Left cardiac atrium (tissue), 4 donors: ENCODE results near the gene BPIFB3. TPM values are rescaled to one million over a fixed set of nuclear protein-coding genes. Genes with fewer than 3 reads are reported as not detected.
A peak's percentile ranks its signal among the peaks of the same experiment; 100 is the strongest.

Experiments used
- ATAC-seq, 2 donors: fragments of 200-7000 bp; cut with Tn5 transposase; one replicate each; pipeline ENCODE4 v1.9.1; 2020; ENCODE audit warnings: mild to moderate bottlenecking in 2 of 2, moderate library complexity in 2 of 2
- DNase-seq: peaks from one replicate; pipeline ENCODE4 v3.0.0-alpha.2; 2020
- intact Hi-C, 2 donors: fragments of 100-400 bp; cut with DNase I; formaldehyde crosslinking; loops; one replicate each; pipeline versions ENCODE4 v1.14.1 to v1.15.1; 2022 to 2023
- total RNA-seq, 2 donors: library from RNA; stranded (reverse); fragmentation: NEBNext Ultra II Directional; extraction: Animal tissue kit (Norgen Biotek cat#: 25700); gene quantifications; one replicate each; pipeline ENCODE4 v1.2.1, GENCODE V29; 2021
- donor health status: DM: no; HTN: yes; CAD: no.
- donor health status: DM: no; HTN: yes; CAD: no; lungs with severe emphysema.
- donor health status: DM: yes; HTN: yes; CAD: no.
- donor health status: Dilated cardiomyopathy.

BPIFB3 gene
- total RNA-seq, 2 donors from 2014 or later: not detected

DNA sequence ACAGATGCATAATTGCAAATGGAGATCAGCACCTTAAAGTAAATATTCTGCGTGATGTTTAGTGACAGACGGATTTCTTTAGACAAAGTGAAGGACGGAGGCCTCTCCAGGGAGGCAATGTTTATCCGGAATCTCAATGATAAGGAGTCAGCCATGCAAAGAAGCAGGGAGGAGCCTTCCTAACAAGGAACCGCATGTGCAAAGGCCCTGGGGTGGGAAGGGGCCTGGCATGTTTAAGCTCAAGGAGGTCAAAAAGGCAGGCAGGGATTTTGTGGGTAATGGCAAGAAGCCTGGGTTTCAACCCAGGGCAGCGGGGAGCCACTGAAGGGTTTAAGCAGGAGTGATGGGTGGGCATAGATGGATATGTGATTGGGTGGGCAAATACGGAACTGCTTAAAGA is 678 bp downstream of the BPIFB3 start:
- ATAC-seq (no peak), DNase-seq (no peak)
- intact Hi-C loops: no loop called here

DNA sequence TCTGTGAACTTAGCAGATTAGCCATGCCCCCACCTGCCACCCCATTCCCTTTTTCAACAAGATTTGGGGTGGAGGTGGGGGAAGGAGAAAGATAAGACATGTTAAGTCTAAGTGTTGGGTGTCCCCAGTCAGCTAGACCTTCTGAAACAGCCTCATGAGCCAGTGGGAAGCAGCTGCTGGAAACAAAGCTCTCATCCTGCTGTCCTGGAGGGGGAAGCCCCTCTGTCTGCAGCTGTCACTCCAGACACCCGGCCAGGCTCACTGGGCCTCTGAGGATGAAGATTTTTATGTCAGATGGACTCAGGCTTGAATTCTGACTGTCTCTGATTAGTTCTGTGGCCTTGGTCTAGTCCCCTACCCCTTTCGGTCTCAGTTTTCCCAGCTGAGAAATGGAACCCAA is 1.1 kb downstream of the BPIFB3 start:
- DNase-seq: no peak
- intact Hi-C loops: no loop called here
- ATAC-seq: no peak

DNA sequence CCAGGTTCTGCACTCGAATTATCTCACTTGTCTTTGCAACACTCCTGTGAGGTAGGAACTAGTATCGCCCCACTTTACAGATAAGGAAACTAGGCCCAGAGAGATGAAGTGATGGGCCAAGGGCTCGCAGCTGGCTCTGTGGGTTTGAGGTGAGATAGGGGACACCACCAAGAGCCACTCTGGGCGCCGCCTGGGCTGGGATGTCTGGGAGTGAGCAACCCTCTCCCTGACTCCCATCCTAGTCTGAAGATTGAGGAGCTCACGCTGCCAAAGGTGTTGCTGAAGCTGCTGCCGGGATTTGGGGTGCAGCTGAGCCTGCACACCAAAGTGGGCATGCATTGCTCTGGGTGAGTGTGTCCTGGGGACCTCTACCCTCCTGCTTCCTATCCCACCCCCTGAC is 5.4 kb downstream of the BPIFB3 start:
- intact Hi-C loops: no loop called here
- no peak for DNase-seq
- no peak for ATAC-seq

DNA sequence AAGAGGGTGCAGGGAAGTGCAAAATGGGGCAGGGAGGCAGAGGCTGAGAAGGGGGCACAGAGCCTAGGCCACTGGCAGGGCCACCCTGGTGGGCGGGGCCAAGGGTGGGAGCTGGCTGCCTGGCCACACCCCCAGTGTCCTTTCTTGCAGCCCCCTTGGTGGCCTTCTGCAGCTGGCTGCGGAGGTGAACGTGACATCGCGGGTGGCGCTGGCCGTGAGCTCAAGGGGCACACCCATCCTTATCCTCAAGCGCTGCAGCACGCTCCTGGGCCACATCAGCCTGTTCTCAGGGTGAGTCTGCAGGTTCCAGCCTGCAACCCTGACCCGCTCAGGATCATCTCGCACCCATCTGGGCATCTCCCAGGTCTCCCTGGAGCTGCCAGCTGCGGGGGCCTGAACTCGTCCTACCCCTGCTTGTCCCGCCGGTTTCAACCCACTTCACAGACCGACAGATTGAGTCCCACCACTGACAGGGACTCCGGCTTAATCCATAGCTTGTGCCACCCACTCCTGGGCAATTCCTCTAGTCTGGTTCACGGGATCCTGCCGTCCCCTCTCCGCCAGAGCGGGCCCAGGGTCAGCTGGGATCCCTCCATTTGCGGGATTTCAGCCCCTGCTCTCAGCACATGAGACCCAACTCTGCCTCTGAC is 6.2 kb downstream of the BPIFB3 start:
- ATAC-seq: no peak

DNA sequence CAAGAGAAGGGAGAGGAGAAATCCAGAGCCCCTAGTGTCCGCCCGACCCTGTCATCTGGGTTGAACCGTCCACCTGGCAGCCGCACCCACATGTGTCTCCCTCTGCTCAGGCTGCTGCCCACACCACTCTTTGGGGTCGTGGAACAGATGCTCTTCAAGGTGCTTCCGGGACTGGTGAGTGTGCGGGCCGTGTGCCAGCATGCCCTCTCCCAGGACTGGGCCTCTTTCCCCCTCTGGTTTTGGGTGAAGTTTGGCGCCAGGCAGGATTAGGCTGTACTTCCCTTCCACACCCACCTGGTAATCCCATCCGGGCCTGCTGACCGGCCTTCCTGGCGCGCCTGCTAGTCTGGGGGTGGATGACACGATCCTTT is 7.9 kb downstream of the BPIFB3 start:
- ATAC-seq (no peak), DNase-seq (no peak)
- intact Hi-C loops: no loop called here

More for the DNA sequence above, 6.2 kb downstream of the BPIFB3 start:
- DNase-seq: no peak
- intact Hi-C loops: no loop called here

DNA sequence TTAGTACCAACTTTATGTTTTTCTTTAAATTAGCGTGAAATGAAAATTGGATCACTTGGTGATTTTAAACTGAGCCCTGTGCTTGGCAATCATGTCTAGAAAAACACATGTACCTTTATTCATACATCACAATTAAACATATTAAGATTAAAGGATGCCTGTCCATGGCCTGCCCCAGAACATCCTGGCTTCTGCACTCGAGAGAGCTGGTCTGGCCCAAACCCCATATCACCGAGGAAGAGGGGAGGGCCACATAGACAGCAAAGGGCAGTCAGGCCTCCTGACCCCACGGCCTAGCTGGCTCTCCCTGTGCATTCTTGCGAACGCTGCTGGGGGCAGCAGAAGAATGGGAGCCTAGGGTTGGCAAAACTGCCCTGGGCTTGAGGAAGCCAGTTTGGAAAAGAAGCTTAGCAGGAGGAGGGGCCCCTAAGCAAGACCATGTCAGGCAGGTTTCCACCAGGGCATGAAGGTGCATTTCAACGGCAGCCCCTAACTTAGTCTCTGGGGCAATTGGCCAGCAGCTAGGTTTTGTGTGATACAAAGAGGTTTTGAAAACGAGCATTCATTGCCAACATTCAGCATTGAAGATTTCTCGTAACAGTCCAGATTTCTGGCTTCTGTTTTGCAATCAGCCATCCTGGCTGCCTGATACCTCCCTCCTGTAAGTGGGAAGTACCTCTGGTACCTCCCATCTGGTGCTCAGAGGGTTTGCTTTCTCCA is 8.6 kb downstream of the BPIFB3 start:
- no peak for DNase-seq
- intact Hi-C loops: no loop called here
- peak; percentile 45 to 71 for ATAC-seq

DNA sequence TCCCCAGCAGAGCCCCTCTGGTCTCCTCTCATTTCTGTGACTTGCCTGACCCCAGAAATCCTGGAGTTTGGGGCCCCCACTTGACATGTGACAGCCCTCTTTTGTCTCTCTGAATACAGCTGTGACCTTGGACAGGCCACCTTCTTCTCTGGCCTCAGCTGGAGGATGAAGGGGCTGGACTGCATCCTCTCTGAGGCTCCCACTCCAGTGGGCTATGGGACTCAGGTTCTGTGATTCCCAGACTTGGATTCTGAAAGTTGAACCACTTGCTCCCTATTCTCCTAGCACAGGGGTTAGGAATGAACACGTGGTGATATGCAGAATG is 9.1 kb downstream of the BPIFB3 start:
- no peak for DNase-seq
- no peak for ATAC-seq
- intact Hi-C loops: no loop called here

DNA sequence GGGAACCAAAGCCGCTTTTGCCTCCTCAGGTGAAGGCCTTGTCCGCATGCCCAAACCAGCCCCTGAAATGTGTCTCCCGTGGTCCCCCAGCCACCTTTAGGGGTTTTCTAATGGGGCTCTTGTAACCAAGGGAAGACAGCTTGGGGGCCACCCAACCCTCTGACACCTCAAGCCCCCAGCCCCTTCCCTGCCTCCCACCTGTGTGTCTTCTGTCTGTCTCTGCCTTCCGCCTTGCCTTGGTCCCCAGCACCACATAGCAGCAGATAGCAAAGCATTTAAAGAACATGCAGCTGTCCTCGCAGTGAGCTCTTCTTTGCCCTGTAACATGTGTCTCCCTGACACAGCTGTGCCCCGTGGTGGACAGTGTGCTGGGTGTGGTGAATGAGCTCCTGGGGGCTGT is 9.6 kb downstream of the BPIFB3 start:
- intact Hi-C loops: no loop called here
- ATAC-seq (no peak), DNase-seq (no peak)

DNA sequence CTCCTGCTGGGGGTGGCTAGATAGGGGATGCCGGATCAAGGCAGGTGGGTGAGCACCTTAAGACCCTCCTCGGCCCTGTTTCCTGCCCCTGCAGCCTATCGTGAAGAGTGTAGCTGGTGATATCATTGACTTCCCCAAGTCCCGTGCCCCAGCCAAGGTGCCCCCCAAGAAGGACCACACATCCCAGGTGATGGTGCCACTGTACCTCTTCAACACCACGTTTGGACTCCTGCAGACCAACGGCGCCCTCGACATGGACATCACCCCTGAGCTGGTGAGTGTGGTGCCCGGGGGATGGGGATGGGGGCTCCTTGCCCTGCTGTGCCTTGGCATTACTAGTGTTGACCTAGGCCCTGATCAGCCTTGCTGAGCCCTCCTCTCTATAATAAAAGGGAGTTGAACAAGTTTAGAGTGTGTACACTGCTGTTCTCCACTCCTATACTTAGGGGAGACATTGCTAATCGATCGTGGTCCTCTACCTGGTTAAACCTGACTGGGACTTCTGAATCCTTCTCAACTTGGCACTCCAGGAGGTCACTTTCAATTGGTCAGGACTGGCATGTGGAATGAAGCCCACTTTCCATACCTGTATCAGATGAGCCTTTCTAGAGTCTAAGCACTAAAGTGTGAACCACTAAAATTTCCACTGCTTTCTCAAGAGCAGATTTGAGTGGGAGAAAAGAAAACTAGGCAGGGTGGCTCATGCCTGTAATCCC is 11.0 kb downstream of the BPIFB3 start:
- intact Hi-C loops: no loop called here
- DNase-seq (no peak), ATAC-seq (no peak)

DNA sequence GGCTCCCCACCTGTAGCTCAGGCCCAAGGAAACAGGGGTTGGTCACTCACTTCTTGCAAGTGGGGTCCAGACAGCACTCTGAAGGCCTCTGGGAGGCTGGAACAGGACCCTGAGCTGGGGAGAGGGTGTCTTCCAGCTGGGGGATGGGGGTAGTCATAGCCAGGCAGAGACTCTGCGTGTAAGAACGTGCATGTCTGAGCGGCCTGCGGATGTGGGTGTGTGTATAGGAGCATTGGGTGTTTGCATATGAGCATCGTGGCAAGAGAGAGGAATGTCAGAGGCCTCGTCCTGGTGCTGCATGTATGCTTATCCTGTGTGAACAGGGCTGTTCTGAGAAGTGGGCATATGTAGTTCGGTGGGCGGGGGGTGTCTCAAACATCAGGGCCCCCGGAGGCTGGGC is 12.1 kb downstream of the BPIFB3 start:
- intact Hi-C loops: no loop called here
- DNase-seq (no peak), ATAC-seq (no peak)

DNA sequence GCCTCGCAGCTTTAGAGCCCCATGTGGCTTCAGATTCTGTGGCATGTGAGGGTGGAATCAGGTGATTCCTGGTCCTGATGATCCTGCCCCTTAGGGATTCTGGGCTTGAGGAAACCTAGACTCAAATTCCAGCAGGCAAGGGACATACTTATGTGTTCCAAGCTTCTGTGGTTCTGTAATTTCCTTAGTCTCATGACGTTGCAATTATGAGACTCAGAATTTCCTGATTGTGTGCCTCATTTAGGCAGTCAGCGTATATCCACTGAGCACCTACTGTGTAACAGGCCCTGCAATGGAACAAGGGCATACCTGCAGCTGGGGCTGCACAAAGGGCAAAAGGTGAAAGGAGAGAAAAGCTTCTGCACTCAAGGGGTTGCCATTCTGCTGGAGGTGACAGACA is 14.1 kb downstream of the BPIFB3 start:
- intact Hi-C loops: no loop called here
- ATAC-seq (no peak), DNase-seq (no peak)

DNA sequence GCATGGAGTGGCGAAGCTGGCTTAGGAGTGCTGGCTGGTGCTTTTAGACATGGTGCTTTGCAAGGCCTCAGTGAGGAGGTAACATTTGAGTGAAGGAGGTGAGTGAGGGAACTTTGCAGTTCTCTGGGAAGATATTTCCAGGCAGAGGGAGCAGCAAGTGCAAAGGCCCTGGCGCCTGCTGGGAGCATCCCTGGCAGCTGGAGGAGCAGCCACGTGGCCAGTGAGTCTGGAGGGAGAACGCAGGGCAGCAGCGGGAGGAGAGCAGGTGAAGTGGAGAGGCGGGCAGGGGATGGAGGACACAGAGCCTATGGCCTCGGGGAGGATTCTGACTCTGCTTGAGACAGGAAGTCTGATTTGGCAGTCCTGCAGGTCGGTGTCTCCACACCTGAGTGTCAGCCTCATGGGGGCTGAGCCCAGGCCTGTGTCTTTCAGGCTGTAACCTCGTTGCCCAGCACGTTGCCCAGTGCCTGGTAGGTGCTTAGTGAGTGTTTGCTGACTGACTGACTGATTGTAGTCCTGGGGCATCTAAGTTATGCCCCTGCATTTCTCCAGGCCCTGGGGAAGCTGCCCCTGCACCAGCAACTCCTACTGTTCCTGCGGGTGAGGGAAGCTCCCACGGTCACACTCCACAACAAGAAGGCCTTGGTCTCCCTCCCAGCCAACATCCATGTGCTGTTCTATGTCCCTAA is 14.7 kb downstream of the BPIFB3 start:
- ATAC-seq (no peak), DNase-seq (no peak)
- intact Hi-C loops: no loop called here

DNA sequence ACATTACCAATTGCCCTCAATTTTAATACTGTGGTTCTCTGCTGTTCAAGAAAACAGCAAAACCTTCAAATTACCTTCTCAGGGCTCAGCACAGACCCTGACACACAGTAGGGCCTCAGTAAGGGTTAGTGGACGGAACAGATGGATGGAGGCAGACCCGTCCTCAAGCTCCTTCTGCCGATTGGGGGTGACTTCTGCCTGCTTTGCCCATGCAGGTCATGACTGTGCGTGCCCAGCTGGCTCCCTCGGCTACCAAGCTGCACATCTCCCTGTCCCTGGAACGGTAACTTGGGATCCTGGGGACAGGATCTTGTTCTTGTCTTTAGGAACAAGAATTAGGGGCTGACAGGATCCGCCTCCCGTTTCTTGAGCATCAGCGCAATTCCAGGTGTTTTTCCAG is 16.0 kb downstream of the BPIFB3 start:
- DNase-seq (no peak), ATAC-seq (no peak)
- intact Hi-C loops: no loop called here

DNA sequence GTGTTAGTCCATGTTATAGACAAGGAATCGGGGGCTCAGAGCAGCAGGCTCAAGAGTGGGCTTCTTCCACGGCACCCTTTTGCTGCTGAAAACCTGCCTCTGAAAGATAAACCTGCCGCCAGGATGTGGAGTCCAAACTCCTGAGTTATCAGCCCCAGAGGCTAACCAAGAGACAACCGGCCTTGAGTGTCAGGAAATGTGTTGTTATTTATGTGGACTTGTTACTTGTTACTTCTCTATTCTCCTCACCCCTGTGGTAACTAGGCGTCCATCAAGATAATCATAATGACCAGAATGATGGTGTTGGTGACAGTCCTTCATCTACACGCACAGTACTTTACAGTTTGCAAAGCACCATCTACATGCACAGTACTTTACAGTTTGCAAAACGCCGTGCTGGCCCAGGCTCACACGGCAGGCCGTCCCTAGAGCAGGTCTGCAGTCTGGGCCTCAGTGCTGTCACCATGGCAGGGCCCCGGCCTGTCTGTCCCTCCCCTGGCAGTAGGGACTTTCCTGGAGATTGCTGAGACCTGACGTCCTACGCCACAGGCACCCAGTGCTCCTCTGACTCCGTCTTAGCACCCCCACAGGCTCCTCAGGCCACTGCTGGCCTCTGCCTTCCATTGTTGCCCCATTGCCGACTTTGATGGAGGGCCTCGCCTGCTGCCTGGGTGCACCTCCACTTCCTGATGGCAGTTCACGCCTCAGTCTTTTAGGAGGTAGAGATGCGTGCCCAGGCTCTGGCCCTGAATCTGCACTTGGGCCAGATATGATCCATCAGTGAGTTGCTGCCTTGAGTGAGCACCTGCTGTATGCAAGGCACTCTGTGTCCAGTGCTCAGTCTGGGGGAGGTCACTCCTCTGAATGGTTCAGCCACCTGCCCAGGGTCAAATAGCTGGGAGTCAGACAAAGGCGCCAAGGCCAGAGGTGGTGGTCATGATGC is 16.7 kb downstream of the BPIFB3 start:
- intact Hi-C loops: no loop called here
- no peak for ATAC-seq
- DNase-seq: no peak

DNA sequence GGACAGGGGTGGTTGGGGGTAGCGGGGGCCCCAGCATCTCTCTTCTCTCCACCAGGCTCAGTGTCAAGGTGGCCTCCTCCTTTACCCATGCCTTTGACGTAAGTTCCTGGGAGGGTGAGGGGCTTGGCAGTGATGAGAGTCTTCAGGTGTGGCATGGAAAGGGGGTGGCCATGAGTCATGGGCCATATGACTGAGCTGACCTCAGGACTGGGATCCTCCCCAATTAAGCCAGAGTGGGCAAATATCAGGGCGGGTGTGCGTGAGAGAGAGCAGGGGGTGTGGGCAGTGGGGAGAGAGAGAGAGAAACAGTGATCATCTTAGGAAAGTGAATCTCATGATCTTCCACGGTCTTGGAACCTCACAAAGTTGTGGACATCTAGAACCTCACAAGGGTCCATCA is 17.5 kb downstream of the BPIFB3 start:
- no peak for DNase-seq
- intact Hi-C loops: no loop called here
- ATAC-seq: no peak

DNA sequence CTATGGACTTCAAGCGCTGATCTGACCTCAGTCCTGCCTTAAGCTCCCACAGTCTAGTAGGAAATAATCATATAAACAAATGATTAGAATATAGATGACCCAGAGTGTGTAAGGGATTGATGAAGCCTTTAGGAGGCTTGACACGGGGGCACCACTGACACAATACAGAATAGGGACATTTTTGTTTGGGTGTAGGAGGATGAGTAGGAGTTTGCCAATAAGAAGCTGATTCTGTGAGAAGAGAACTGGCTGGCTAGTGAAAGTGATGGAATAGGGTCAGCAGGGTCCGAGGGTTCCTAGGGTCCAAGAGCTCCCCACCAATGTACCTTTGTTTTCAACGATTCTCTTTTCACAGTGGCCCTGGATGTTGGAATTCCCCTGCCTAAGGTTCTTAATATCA is 18.7 kb downstream of the BPIFB3 start:
- DNase-seq: no peak
- intact Hi-C loops: no loop called here
- ATAC-seq: no peak

DNA sequence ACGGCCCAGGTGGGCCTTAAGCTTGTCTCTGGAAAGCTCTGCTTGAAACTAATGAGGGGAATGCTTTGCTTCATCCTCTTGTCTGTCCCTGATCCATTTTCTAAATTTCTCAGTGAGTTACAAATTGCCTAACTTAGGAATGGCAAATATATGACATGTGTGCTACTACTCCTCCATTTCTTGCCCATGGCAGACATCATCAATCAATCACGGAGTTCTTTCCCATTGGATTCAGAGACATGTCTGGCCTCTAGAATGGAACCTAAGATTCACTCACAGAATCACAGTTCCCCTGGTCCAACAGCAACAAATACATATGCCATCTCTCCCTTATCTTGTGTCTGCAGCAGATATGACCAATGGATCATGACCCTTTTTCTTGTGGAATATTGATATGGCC is 19.1 kb downstream of the BPIFB3 start:
- ATAC-seq: no peak
- no peak for DNase-seq
- intact Hi-C loops: no loop called here

DNA sequence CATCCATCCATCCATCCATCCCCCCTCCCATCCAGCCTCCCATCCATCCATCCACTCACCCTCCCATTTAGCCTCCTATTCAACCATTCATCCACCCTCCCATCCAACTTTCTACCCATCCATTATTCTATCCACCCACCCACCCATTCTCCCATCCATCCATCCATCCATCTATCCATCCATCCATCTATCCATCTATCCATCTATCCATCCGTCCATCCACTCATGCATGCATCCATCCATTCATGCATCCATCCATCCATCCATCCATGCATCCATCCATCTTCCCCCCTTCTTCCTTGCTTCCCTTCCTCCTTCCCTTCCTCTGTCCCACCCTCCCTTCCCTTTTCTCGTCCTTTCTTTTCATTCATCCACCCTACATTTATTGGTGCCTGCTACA is 21.0 kb downstream of the BPIFB3 start:
- no peak for DNase-seq
- intact Hi-C loops: no loop called here

DNA sequence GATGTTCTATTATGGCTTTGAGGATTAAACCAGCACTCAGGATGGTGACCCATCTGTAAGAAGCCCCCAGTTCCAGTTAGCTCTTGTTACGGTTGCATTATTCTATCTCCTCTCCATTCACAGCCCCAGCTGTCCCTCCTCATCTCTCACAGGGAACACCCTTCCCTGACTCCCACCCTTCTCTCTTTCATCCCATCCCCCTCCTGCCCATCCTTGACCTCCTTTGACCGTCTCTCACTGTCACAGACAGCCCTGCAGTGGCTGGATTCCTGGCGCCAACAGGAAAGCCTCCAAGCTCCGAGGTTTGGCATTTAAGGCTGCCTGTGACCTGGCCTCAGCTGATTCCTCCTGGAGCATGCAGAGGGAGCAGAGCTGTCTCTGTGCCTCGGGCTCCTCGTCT is 21.6 kb downstream of the BPIFB3 start:
- intact Hi-C loops: no loop called here
- ATAC-seq (no peak), DNase-seq (no peak)

More for the DNA sequence above, 21.0 kb downstream of the BPIFB3 start:
- no peak for ATAC-seq
